Endothelial cell of umbilical vein (primary cell): ENCODE data around the gene SERPINE1. TPM values are rescaled to one million over a fixed set of nuclear protein-coding genes. Genes with fewer than 3 reads are reported as not detected.
"Not testable (repeated sequence)": the region's sequence is repeated elsewhere in the genome, so short reads cannot be mapped to it uniquely, and the experiment has no call there.

Experiments
- BruUV-seq: library from RNA; stranded (reverse); fragments of 400-500 nt; replicated peaks from 2 replicates; lab custom pipeline; 2021; lab: Mats Ljungman, UMichigan
- CTCF ChIA-PET: fragments of 300-600, 350-600 bp; sonication (Branson Sonifier 250); formaldehyde crosslinking; loops from one replicate; lab custom pipeline; 2021; ENCODE audit warnings: antibody characterized with exemption, inconsistent platforms; lab: Charles Lee
- POLR2A ChIA-PET: fragments of 300-600, 350-600 bp; sonication (Branson Sonifier 250); formaldehyde crosslinking; loops from one replicate; lab custom pipeline; 2021; ENCODE audit warnings: antibody characterized with exemption, inconsistent platforms; lab: Charles Lee
- DNase-seq: peaks from one replicate; pipeline ENCODE4 v3.0.0-alpha.2; 2011; ENCODE audit warnings: low read depth, low spot score
- FAIRE-seq: peaks from 2 replicates; lab custom pipeline; 2011; peaks lifted over from hg19 to GRCh38; lab: Jason Lieb, UNC
- H2AFZ ChIP-seq: 2 replicates; pipeline ENCODE4 v1.6.0; 2012; ENCODE audit warnings: low read depth, low read length, control low read depth, inconsistent platforms
- H3K27ac ChIP-seq: 2 replicates; pipeline ENCODE4 v1.5.1; 2011; ENCODE audit warnings: low read depth, mild to moderate bottlenecking, control low read depth, low read length, moderate library complexity; ENCODE audit not compliant: insufficient read depth
- H3K27me3 ChIP-seq, 2 experiments: 2 replicates each; pipeline versions ENCODE4 v1.6.0 to v1.6.1; 2011; ENCODE audit warnings: low read length in 2 of 2, mixed read lengths in 1 of 2; ENCODE audit not compliant: control insufficient read depth in 2 of 2, insufficient read depth in 2 of 2
- H3K36me3 ChIP-seq, 2 experiments: 2 replicates in 1 of 2; 3 replicates in 1 of 2; pipeline ENCODE4 v1.5.1; 2011; ENCODE audit warnings: low read length in 2 of 2, mild to moderate bottlenecking in 1 of 2, moderate library complexity in 1 of 2; ENCODE audit not compliant: control insufficient read depth in 2 of 2, insufficient read depth in 2 of 2; ENCODE audit errors: extremely low read depth in 1 of 2
- H3K4me1 ChIP-seq: 3 replicates; pipeline ENCODE4 v1.5.1; 2011; ENCODE audit warnings: mild to moderate bottlenecking, low read length; ENCODE audit not compliant: control insufficient read depth, insufficient read depth; ENCODE audit errors: extremely low read depth
- H3K4me2 ChIP-seq: 2 replicates; pipeline ENCODE4 v1.6.1; 2011; ENCODE audit warnings: low read length, control low read depth, mixed read lengths; ENCODE audit not compliant: insufficient read depth
- H3K4me3 ChIP-seq, 3 experiments: fragments of 200-600 bp in 1 of 3; sonication (generic), shearing (Covaris generic) in 1 of 3; replicated peaks in 1 of 3; 2 replicates each; pipeline ENCODE4 v1.5.1; 2011 to 2016; ENCODE audit warnings: control low read depth in 3 of 3, low read length in 3 of 3, mild to moderate bottlenecking in 2 of 3, inconsistent platforms in 1 of 3, low read depth in 1 of 3, moderate library complexity in 1 of 3; ENCODE audit not compliant: insufficient read depth in 1 of 3
- H3K79me2 ChIP-seq: 2 replicates; pipeline ENCODE4 v1.6.0; 2012; ENCODE audit warnings: low read length, inconsistent platforms; ENCODE audit not compliant: control insufficient read depth, insufficient read depth
- H3K9ac ChIP-seq: replicated peaks from 2 replicates; pipeline ENCODE3; 2011; ENCODE audit warnings: low read length, control low read depth; ENCODE audit not compliant: insufficient read depth; ENCODE audit errors: extremely low read depth
- H3K9me1 ChIP-seq: replicated peaks from 3 replicates; pipeline ENCODE4 v1.6.0; 2011; ENCODE audit warnings: mild to moderate bottlenecking, low read length; ENCODE audit not compliant: control insufficient read depth, insufficient read depth; ENCODE audit errors: extremely low read depth
- H3K9me3 ChIP-seq: replicated peaks from 2 replicates; pipeline ENCODE4 v1.5.1; 2012; ENCODE audit warnings: low read length, inconsistent platforms; ENCODE audit not compliant: control insufficient read depth, insufficient read depth
- H4K20me1 ChIP-seq: replicated peaks from 2 replicates; pipeline ENCODE3; 2011; ENCODE audit warnings: mild to moderate bottlenecking, low read length; ENCODE audit not compliant: control insufficient read depth, insufficient read depth; ENCODE audit errors: extremely low read depth
- CTCF ChIP-seq, 2 donors: IDR thresholded peaks; 1 replicate in 1 of 2; 2 replicates in 1 of 2; pipeline ENCODE4 v1.5.1; 2011; ENCODE audit warnings: low read length in 2 of 2, mild to moderate bottlenecking in 2 of 2, moderate library complexity in 2 of 2, control low read depth in 1 of 2, inconsistent platforms in 1 of 2, low read depth in 1 of 2; ENCODE audit not compliant: insufficient read depth in 1 of 2; ENCODE audit errors: extremely low read depth in 1 of 2
- EZH2 ChIP-seq: IDR thresholded peaks from 2 replicates; pipeline ENCODE4 v1.6.1; 2012; ENCODE audit warnings: borderline replicate concordance, low read depth, mild to moderate bottlenecking, moderate library complexity, low read length, inconsistent platforms; ENCODE audit not compliant: severe bottlenecking
- FOS ChIP-seq: IDR thresholded peaks from 2 replicates; pipeline ENCODE4 v1.6.1; 2011; ENCODE audit warnings: mild to moderate bottlenecking, low read length, moderate library complexity, borderline replicate concordance; ENCODE audit not compliant: insufficient read depth
- GATA2 ChIP-seq: IDR thresholded peaks from 2 replicates; pipeline ENCODE4 v1.7.0; 2011; ENCODE audit warnings: low read depth, mild to moderate bottlenecking, moderate library complexity, mixed read lengths, low read length; ENCODE audit not compliant: insufficient read length, insufficient read depth
- JUN ChIP-seq: IDR thresholded peaks from 2 replicates; pipeline ENCODE4 v1.6.1; 2011; ENCODE audit warnings: borderline replicate concordance, low read depth; ENCODE audit not compliant: insufficient read length, insufficient read depth
- MAX ChIP-seq: IDR thresholded peaks from 2 replicates; pipeline ENCODE4 v1.6.1; 2011; ENCODE audit not compliant: insufficient read depth, insufficient read length
- MYC ChIP-seq: IDR thresholded peaks from one replicate; pipeline ENCODE4 v1.6.1; 2011; ENCODE audit warnings: mild to moderate bottlenecking, low read depth, low read length
- POLR2A ChIP-seq: IDR thresholded peaks from 2 replicates; pipeline ENCODE4 v1.6.1; 2012; ENCODE audit warnings: low read depth, mild to moderate bottlenecking, control low read depth, low read length
- POLR2AphosphoS5 ChIP-seq: IDR thresholded peaks from 2 replicates; pipeline ENCODE4 v1.6.1; 2012; ENCODE audit warnings: low read depth, mild to moderate bottlenecking, control low read depth, low read length, moderate library complexity; ENCODE audit not compliant: insufficient read depth
- dilution Hi-C: fragments of 300-500 bp; cut with MboI; formaldehyde crosslinking; loops from one replicate; pipeline ENCODE4 v1.15.0; 2019; ENCODE audit warnings: low sequenced_read_pairs; ENCODE audit not compliant: extremely low pct_ligation_motif_present
- intact Hi-C: fragments of 100-400 bp; cut with micrococcal nuclease; formaldehyde crosslinking; loops from one replicate; pipeline ENCODE4 v1.10.0; 2022
- polyA plus RNA-seq, 4 experiments: library from polyadenylated mRNA; depleted of rRNA in 3 of 4; stranded (reverse) in 3 of 4; unstranded in 1 of 4; fragments of >200 nt; gene quantifications; 2 replicates each; pipeline versions ENCODE4 v1.2.1 to v1.2.3, GENCODE V29; 2011 to 2012; ENCODE audit warnings: missing spikeins in 1 of 4
- total RNA-seq: library from RNA; stranded (reverse); gene quantifications from 2 replicates; pipeline ENCODE4 v1.2.3, GENCODE V29; 2021

The SERPINE1 gene
- total and polyA plus RNA-seq, 2 donors (not counting 3 experiments of a cell fraction or from before 2014, with no cell fraction given), result 2,296 to 4,637 TPM

GRCh38 chr7:101112233-101112632 is 14.7 kb upstream of the SERPINE1 start:
- dilution Hi-C loops (no loop called here), intact Hi-C loops (loop anchor here (1.0 kb wide), 5 partner anchors 10 to 26 kb away; no protein-coding TSS in a partner anchor)
- Histone ChIP-seq H3K79me2 (peaks cover 8% of the 10 kb centered on the region), H3K4me3 (no peak overlapping the region), H2AFZ (no peak overlapping the region), H3K36me3 (no peaks in the 10 kb centered on the region), H3K9me1 (no peaks in the 10 kb centered on the region), H3K27ac (peak overlapping the region; percentile 94), H3K4me1 (peaks cover 64% of the 10 kb centered on the region), H3K4me2 (peak overlapping the region; percentile 2), H3K9ac (peak overlapping the region; percentile 90), H3K9me3 (no peaks in the 10 kb centered on the region), H3K27me3 (no peaks in the 10 kb centered on the region), H4K20me1 (no peaks in the 10 kb centered on the region)
- peak; percentile 98 for FAIRE-seq
- POLR2A ChIA-PET, result interaction anchor here (0.9 to 8.8 kb wide), 10 partner anchors 9 to 223 kb away, joined by 3 to 132 read pairs (median 9); partner anchors contain the start of genes SERPINE1, TRIM56 and UFSP1
- CTCF ChIA-PET, result interaction anchor here (0.8 to 3.7 kb wide), 12 partner anchors 9 to 35 kb away, joined by 3 to 25 read pairs (median 6); partner anchors contain the start of genes SERPINE1 and TRIM56
- DNase-seq, result peak; percentile 100
- no TSS peak for BruUV-seq
- no peak for TF ChIP-seq MYC
- no peak for TF ChIP-seq MAX
- TF ChIP-seq GATA2, result peak; percentile 69
- TF ChIP-seq JUN, result peak; percentile 96
- TF ChIP-seq CTCF (IDR thresholded peaks at IDR 0.05; ENCODE audit: extremely low read depth in 1 of 2, insufficient read depth in 1 of 2, low read depth in 1 of 2, low read length in 2 of 2), result no peak
- TF ChIP-seq POLR2AphosphoS5, result peak; percentile 99
- TF ChIP-seq FOS, result peak; percentile 97
- TF ChIP-seq EZH2, result no peak
- TF ChIP-seq POLR2A, result peak; percentile 78

- Histone ChIP-seq H3K9ac (peak overlapping the region; percentile 78), H3K4me1 (peaks cover 67% of the 10 kb centered on the region), H3K27ac (peak overlapping the region; percentile 94)
- intact Hi-C loops, FAIRE-seq, BruUV-seq, H3K9me1 ChIP-seq, H2AFZ ChIP-seq, H3K4me2 ChIP-seq, DNase-seq, H3K9me3 ChIP-seq, H3K4me3 ChIP-seq, H3K79me2 ChIP-seq, H4K20me1 ChIP-seq, H3K36me3 ChIP-seq, H3K27me3 ChIP-seq, dilution Hi-C loops: not testable (repeated sequence)
- ChIA-PET CTCF (interaction anchor here (1.0 to 3.7 kb wide), 5 partner anchors 9 to 24 kb away, joined by 3 to 25 read pairs (median 6); partner anchors contain the start of gene SERPINE1), POLR2A (interaction anchor here (4.6 to 8.8 kb wide), 2 partner anchors 10 to 15 kb away, joined by 49 to 132 read pairs; partner anchors contain the start of gene SERPINE1)
These were observed 13.8 kb upstream of the SERPINE1 start for GRCh38 chr7:101113140-101113539.
